GM12878 (cell line): ENCODE results near the gene IKBIP.

Experiments
- CTCF ChIP-seq, 3 experiments: IDR thresholded peaks in 2 of 3; conservative IDR thresholded peaks in 1 of 3; 2 replicates each; pipeline ENCODE4 v1.5.1; 2011; ENCODE audit warnings: low read depth in 3 of 3, low read length in 3 of 3, mild to moderate bottlenecking in 3 of 3, control low read depth in 2 of 3, moderate library complexity in 2 of 3, inconsistent platforms in 1 of 3, mixed read lengths in 1 of 3; ENCODE audit not compliant: control insufficient read depth in 2 of 3, insufficient read depth in 1 of 3; ENCODE audit errors: extremely low read depth in 1 of 3
- KAT2A ChIP-seq: conservative IDR thresholded peaks from 2 replicates; pipeline ENCODE4 v1.6.1; 2011; ENCODE audit warnings: low read depth, low read length; ENCODE audit not compliant: control insufficient read depth
- RAD21 ChIP-seq: IDR thresholded peaks from 2 replicates; pipeline ENCODE4 v1.6.1; 2011; ENCODE audit warnings: mild to moderate bottlenecking, low read depth, low read length, moderate library complexity; ENCODE audit not compliant: insufficient read depth
- SUZ12 ChIP-seq: fragments of 200-600 bp; sonication (generic); IDR thresholded peaks from one replicate; pipeline ENCODE4 v1.6.1; 2018; ENCODE audit warnings: antibody characterized with exemption, mild to moderate bottlenecking; ENCODE audit not compliant: unreplicated experiment

GRCh38 chr12:98575013-98575412 lies 69.6 kb downstream of the IKBIP start:
- no peak for TF ChIP-seq CTCF (IDR thresholded peaks at IDR 0.05 in 2 of 3, conservative IDR thresholded peaks at IDR 0.05 in 1 of 3; ENCODE audit: control insufficient read depth in 2 of 3, extremely low read depth in 1 of 3, insufficient read depth in 1 of 3, low read depth in 3 of 3, low read length in 3 of 3)
- no peak for TF ChIP-seq KAT2A
- no peak for TF ChIP-seq RAD21
- no peak for TF ChIP-seq SUZ12
